HEK293 (cell line): ENCODE results near the gene PSMC4.

Source experiments
- CTCF ChIP-seq: fragments of 450-650 bp; formaldehyde crosslinking; IDR thresholded peaks from 2 replicates; pipeline ENCODE4 v1.5.1; 2016; ENCODE audit warnings: missing biosample characterization, missing genetic modification characterization
- REST ChIP-seq: fragments of 450-650 bp; formaldehyde crosslinking; IDR thresholded peaks from 2 replicates; pipeline ENCODE4 v1.5.1; 2016; ENCODE audit warnings: missing biosample characterization, missing genetic modification characterization

- TF ChIP-seq REST (tag by site-specific recombination), result no peak
- TF ChIP-seq CTCF (tag by site-specific recombination), result no peak
These were observed 26.8 kb downstream of the PSMC4 start for GRCh38 chr19:39997638-39998216.
